Measurements from ENCODE around the gene PRSS33. TPM values are rescaled to one million over a fixed set of nuclear protein-coding genes. Genes with fewer than 3 reads are reported as not detected.

The PRSS33 gene
- not detected in 2 replicates for total RNA-seq (2014; rRNA removed; shearing (Covaris generic))
- polyA plus RNA-seq (2015; cell fraction: cytosol; rRNA removed) = not detected in 2 replicates
- polyA plus RNA-seq (2015; cell fraction: nucleus; rRNA removed) = not detected in 2 replicates

- no peak for DNase-seq (ENCODE audit: low read depth)
Observed at GRCh38 chr16:2787406-2787805, at the start of gene PRSS33. Gene PRSS33 (minus strand): TSS chr16:2787560. CDS start chr16:2786547, 1,013 bp downstream.

- DNase-seq (ENCODE audit: low read depth) = no peak
Observed at GRCh38 chr16:2836646-2837508, 49.5 kb upstream of the PRSS33 start.

- DNase-seq (ENCODE audit: low read depth) = peak; percentile 100
Observed at GRCh38 chr16:2835638-2836493, 48.5 kb upstream of the PRSS33 start.

- DNase-seq (ENCODE audit: low read depth) = no peak
Observed at GRCh38 chr16:2834968-2835367, 47.6 kb upstream of the PRSS33 start.

- DNase-seq (ENCODE audit: low read depth) = no peak
Observed at GRCh38 chr16:2833776-2834175, 46.4 kb upstream of the PRSS33 start.

- DNase-seq (ENCODE audit: low read depth) = no peak
Observed at GRCh38 chr16:2831203-2831602, 43.8 kb upstream of the PRSS33 start.

GRCh38 chr16:2830355-2830695, 43.0 kb upstream of the PRSS33 start:
- DNase-seq (ENCODE audit: low read depth) = no peak

- no peak for DNase-seq (ENCODE audit: low read depth)
Observed at GRCh38 chr16:2829501-2830354, 42.4 kb upstream of the PRSS33 start, which contains the start of gene ZG16B. Gene ZG16B (plus strand): TSS chr16:2830303. CDS start chr16:2830442, 139 bp downstream.

GRCh38 chr16:2828876-2829430, 41.6 kb upstream of the PRSS33 start:
- no peak for DNase-seq (ENCODE audit: low read depth)

- DNase-seq (ENCODE audit: low read depth) = no peak
Observed at GRCh38 chr16:2828521-2828840, 41.1 kb upstream of the PRSS33 start.

- DNase-seq (ENCODE audit: low read depth) = no peak
Observed at GRCh38 chr16:2827831-2828520, 40.6 kb upstream of the PRSS33 start.

GRCh38 chr16:2827374-2827791, 40.0 kb upstream of the PRSS33 start:
- DNase-seq (ENCODE audit: low read depth) = no peak

GRCh38 chr16:2826591-2827373, 39.4 kb upstream of the PRSS33 start:
- no peak for DNase-seq (ENCODE audit: low read depth)

GRCh38 chr16:2825906-2826305, 38.5 kb upstream of the PRSS33 start:
- no peak for DNase-seq (ENCODE audit: low read depth)

GRCh38 chr16:2825049-2825742, 37.8 kb upstream of the PRSS33 start:
- DNase-seq (ENCODE audit: low read depth) = no peak

GRCh38 chr16:2824626-2825025, 37.3 kb upstream of the PRSS33 start:
- no peak for DNase-seq (ENCODE audit: low read depth)

- no peak for DNase-seq (ENCODE audit: low read depth)
Observed at GRCh38 chr16:2822496-2822895, 35.1 kb upstream of the PRSS33 start.

GRCh38 chr16:2822158-2822495, 34.8 kb upstream of the PRSS33 start:
- no peak for DNase-seq (ENCODE audit: low read depth)
